ENCODE results near the gene VWA5A.

- no peak for TF ChIP-seq IKZF1 (conservative IDR thresholded peaks at IDR 0.05)
- no peak for TF ChIP-seq ASH2L (IDR thresholded peaks at IDR 0.05; ENCODE audit: borderline replicate concordance, low read depth)
- no peak for TF ChIP-seq CBX5 (IDR thresholded peaks at IDR 0.05; ENCODE audit: low read depth)
- TF ChIP-seq CTCF (IDR thresholded peaks at IDR 0.05 in 2 of 3, conservative IDR thresholded peaks at IDR 0.05 in 1 of 3; ENCODE audit: control insufficient read depth in 2 of 3, extremely low read depth in 1 of 3, insufficient read depth in 1 of 3, low read depth in 3 of 3, low read length in 3 of 3), result no peak
- TF ChIP-seq ATF3 (IDR thresholded peaks at IDR 0.05; ENCODE audit: borderline replicate concordance, extremely low read depth, low read depth, low read length), result no peak
- TF ChIP-seq YY1 (IDR thresholded peaks at IDR 0.05; ENCODE audit: low read depth, low read length), result no peak
- no peak for TF ChIP-seq CREB1 (IDR thresholded peaks at IDR 0.05; ENCODE audit: low read depth)
- TF ChIP-seq MXI1 (IDR thresholded peaks at IDR 0.05; ENCODE audit: low read depth, low read length), result no peak
- no peak for TF ChIP-seq SREBF2 (IDR thresholded peaks at IDR 0.05; ENCODE audit: low read length)
- TF ChIP-seq, protein P1, sequence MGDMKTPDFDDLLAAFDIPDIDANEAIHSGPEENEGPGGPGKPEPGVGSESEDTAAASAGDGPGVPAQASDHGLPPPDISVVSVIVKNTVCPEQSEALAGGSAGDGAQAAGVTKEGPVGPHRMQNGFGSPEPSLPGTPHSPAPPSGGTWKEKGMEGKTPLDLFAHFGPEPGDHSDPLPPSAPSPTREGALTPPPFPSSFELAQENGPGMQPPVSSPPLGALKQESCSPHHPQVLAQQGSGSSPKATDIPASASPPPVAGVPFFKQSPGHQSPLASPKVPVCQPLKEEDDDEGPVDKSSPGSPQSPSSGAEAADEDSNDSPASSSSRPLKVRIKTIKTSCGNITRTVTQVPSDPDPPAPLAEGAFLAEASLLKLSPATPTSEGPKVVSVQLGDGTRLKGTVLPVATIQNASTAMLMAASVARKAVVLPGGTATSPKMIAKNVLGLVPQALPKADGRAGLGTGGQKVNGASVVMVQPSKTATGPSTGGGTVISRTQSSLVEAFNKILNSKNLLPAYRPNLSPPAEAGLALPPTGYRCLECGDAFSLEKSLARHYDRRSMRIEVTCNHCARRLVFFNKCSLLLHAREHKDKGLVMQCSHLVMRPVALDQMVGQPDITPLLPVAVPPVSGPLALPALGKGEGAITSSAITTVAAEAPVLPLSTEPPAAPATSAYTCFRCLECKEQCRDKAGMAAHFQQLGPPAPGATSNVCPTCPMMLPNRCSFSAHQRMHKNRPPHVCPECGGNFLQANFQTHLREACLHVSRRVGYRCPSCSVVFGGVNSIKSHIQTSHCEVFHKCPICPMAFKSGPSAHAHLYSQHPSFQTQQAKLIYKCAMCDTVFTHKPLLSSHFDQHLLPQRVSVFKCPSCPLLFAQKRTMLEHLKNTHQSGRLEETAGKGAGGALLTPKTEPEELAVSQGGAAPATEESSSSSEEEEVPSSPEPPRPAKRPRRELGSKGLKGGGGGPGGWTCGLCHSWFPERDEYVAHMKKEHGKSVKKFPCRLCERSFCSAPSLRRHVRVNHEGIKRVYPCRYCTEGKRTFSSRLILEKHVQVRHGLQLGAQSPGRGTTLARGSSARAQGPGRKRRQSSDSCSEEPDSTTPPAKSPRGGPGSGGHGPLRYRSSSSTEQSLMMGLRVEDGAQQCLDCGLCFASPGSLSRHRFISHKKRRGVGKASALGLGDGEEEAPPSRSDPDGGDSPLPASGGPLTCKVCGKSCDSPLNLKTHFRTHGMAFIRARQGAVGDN (IDR thresholded peaks at IDR 0.05), result no peak
- TF ChIP-seq RCOR1 (conservative IDR thresholded peaks at IDR 0.05; ENCODE audit: low read depth, low read length), result no peak
- no peak for TF ChIP-seq SIX5 (IDR thresholded peaks at IDR 0.05; ENCODE audit: low read depth, low read length, severe bottlenecking)
- no peak for TF ChIP-seq NKRF (conservative IDR thresholded peaks at IDR 0.05)
Observed at GRCh38 chr11:124172101-124172500, 56.9 kb downstream of the VWA5A start.
